Measurements from ENCODE around the gene BMS1. TPM values are rescaled to one million over a fixed set of nuclear protein-coding genes. Genes with fewer than 3 reads are reported as not detected.
A peak's percentile ranks its signal among the peaks of the same experiment; 100 is the strongest.
"Not testable (repeated sequence)": the region's sequence is repeated elsewhere in the genome, so short reads cannot be mapped to it uniquely, and the experiment has no call there.

The BMS1 gene
- polyA plus RNA-seq (ENCODE audit: low read depth in 6 of 6) = 10 to 100 TPM in 3 of 6 donors, 1 to 10 TPM in 3; 4.4 to 14.2 (median 9.7) TPM

- peaks cover 9 to 27% (median 22%) of the 10 kb centered on the region in 3 donors for H3K4me1 Mint-ChIP-seq
- peaks cover 0 to 7% (median 0%) of the 10 kb centered on the region in 7 donors for H3K9me3 Mint-ChIP-seq
- DNase-seq = peak; percentile 84
- H3K36me3 Mint-ChIP-seq = peaks cover 9 to 37% of the 10 kb centered on the region in 2 donors
- ATAC-seq (ENCODE audit: low read depth in 2 of 2) = peak; percentile 93 to 94
- H3K4me3 Mint-ChIP-seq = peak within 1 kb of the TSS; percentile 92 to 100 (median 96)
- peaks cover 2 to 12% (median 8%) of the 10 kb centered on the region in 3 donors for H3K27me3 Mint-ChIP-seq
- H3K27ac Mint-ChIP-seq = peak within 1 kb of the TSS; percentile 88 to 98 (median 90)
Measured at GRCh38 chr10:42782446-42783180, at the start of gene BMS1. BMS1 (plus strand) TSS chr10:42782795; CDS start chr10:42784395, 1,600 bp downstream.

- no peaks in the 10 kb centered on the region for H3K4me1 Mint-ChIP-seq
- ATAC-seq (ENCODE audit: low read depth in 2 of 2) = no peak
Measured at GRCh38 chr10:42734536-42734935, 48.1 kb upstream of the BMS1 start.

GRCh38 chr10:42738679-42739078, 43.9 kb upstream of the BMS1 start:
- Mint-ChIP-seq H3K27me3 (peaks cover 10 to 25% (median 22%) of the 10 kb centered on the region in 3 donors), H3K36me3 (peaks cover 4 to 10% of the 10 kb centered on the region in 2 donors), H3K4me3 (no peak overlapping the region), H3K4me1 (no peaks in the 10 kb centered on the region), H3K27ac (no peak overlapping the region), H3K9me3 (peaks cover 6 to 33% (median 23%) of the 10 kb centered on the region in 7 donors)
- ATAC-seq (ENCODE audit: low read depth in 2 of 2) (no peak), DNase-seq (no peak)

More at GRCh38 chr10:42734536-42734935, 48.1 kb upstream of the BMS1 start:
- no peak overlapping the region for H3K27ac Mint-ChIP-seq
- H3K27me3 Mint-ChIP-seq = peaks cover 10 to 42% (median 38%) of the 10 kb centered on the region in 3 donors
- H3K9me3 Mint-ChIP-seq = peaks cover 0 to 3% (median 0%) of the 10 kb centered on the region in 7 donors
- H3K36me3 Mint-ChIP-seq = no peaks in the 10 kb centered on the region
- H3K4me3 Mint-ChIP-seq = no peak overlapping the region
- DNase-seq = no peak

- peaks cover 6 to 33% (median 23%) of the 10 kb centered on the region in 7 donors for H3K9me3 Mint-ChIP-seq
- not testable (repeated sequence) for H3K36me3 Mint-ChIP-seq; ATAC-seq (ENCODE audit: low read depth in 2 of 2); H3K4me1 Mint-ChIP-seq; H3K4me3 Mint-ChIP-seq; H3K27ac Mint-ChIP-seq; DNase-seq
- H3K27me3 Mint-ChIP-seq = peaks cover 7 to 32% (median 29%) of the 10 kb centered on the region in 3 donors
Measured at GRCh38 chr10:42741536-42741935, 41.1 kb upstream of the BMS1 start.

- Mint-ChIP-seq H3K27me3 (peaks cover 11 to 16% (median 14%) of the 10 kb centered on the region in 3 donors), H3K27ac (no peak overlapping the region), H3K4me3 (no peak overlapping the region), H3K4me1 (no peaks in the 10 kb centered on the region), H3K9me3 (peaks cover 6 to 33% (median 22%) of the 10 kb centered on the region in 7 donors), H3K36me3 (peaks cover 4 to 10% of the 10 kb centered on the region in 2 donors)
- ATAC-seq (ENCODE audit: low read depth in 2 of 2) = no peak
- DNase-seq = no peak
Measured at GRCh38 chr10:42743697-42744096, 38.9 kb upstream of the BMS1 start.

GRCh38 chr10:42744134-42744701, 38.4 kb upstream of the BMS1 start:
- ATAC-seq (ENCODE audit: low read depth in 2 of 2) = no peak
- Mint-ChIP-seq H3K36me3 (peaks cover 4 to 10% of the 10 kb centered on the region in 2 donors), H3K9me3 (peaks cover 6 to 33% (median 22%) of the 10 kb centered on the region in 7 donors), H3K4me3 (no peak overlapping the region), H3K27ac (no peak overlapping the region), H3K27me3 (peaks cover 11 to 20% (median 15%) of the 10 kb centered on the region in 3 donors), H3K4me1 (no peaks in the 10 kb centered on the region)
- no peak for DNase-seq

GRCh38 chr10:42753126-42753506, 29.5 kb upstream of the BMS1 start:
- peaks cover 41 to 88% (median 68%) of the 10 kb centered on the region in 3 donors for H3K27me3 Mint-ChIP-seq

GRCh38 chr10:42753507-42754154, 29.0 kb upstream of the BMS1 start:
- Mint-ChIP-seq H3K36me3 (no peaks in the 10 kb centered on the region), H3K27ac (no peak overlapping the region), H3K4me3 (peak overlapping the region; percentile 86 to 91 (median 89)), H3K4me1 (peaks cover 5 to 20% (median 20%) of the 10 kb centered on the region in 3 donors), H3K27me3 (peaks cover 37 to 87% (median 65%) of the 10 kb centered on the region in 3 donors), H3K9me3 (no peaks in the 10 kb centered on the region)
- ATAC-seq (ENCODE audit: low read depth in 2 of 2) (peak; percentile 13 to 14), DNase-seq (no peak)

More at GRCh38 chr10:42753126-42753506, 29.5 kb upstream of the BMS1 start:
- peaks cover 5 to 20% (median 20%) of the 10 kb centered on the region in 3 donors for H3K4me1 Mint-ChIP-seq
- peak; percentile 28 for DNase-seq
- no peak overlapping the region for H3K27ac Mint-ChIP-seq
- no peaks in the 10 kb centered on the region for H3K9me3 Mint-ChIP-seq
- ATAC-seq (ENCODE audit: low read depth in 2 of 2) = peak; percentile 48
- H3K36me3 Mint-ChIP-seq = no peaks in the 10 kb centered on the region
- H3K4me3 Mint-ChIP-seq = peak overlapping the region; percentile 86 to 91 (median 89)

GRCh38 chr10:42754155-42755027, 28.2 kb upstream of the BMS1 start:
- ATAC-seq (ENCODE audit: low read depth in 2 of 2) (peak; percentile 55 to 64), DNase-seq (peak; percentile 8)
- Mint-ChIP-seq H3K36me3 (peaks cover 0 to 5% of the 10 kb centered on the region in 2 donors), H3K27me3 (peaks cover 42 to 86% (median 66%) of the 10 kb centered on the region in 3 donors), H3K9me3 (peaks cover 0 to 5% (median 0%) of the 10 kb centered on the region in 7 donors), H3K27ac (no peak overlapping the region), H3K4me3 (peak overlapping the region; percentile 86 to 91 (median 89)), H3K4me1 (peaks cover 5 to 20% (median 20%) of the 10 kb centered on the region in 3 donors)

- peak overlapping the region; percentile 5 to 86 (median 71) for H3K4me3 Mint-ChIP-seq
- no peak for DNase-seq
- H3K9me3 Mint-ChIP-seq = peaks cover 0 to 8% (median under 1%) of the 10 kb centered on the region in 7 donors
- H3K27me3 Mint-ChIP-seq = peaks cover 42 to 84% (median 69%) of the 10 kb centered on the region in 3 donors
- H3K4me1 Mint-ChIP-seq = peaks cover 5 to 20% (median 20%) of the 10 kb centered on the region in 3 donors
- peak; percentile 22 to 34 for ATAC-seq (ENCODE audit: low read depth in 2 of 2)
- peaks cover 0 to 7% of the 10 kb centered on the region in 2 donors for H3K36me3 Mint-ChIP-seq
- no peak overlapping the region for H3K27ac Mint-ChIP-seq
Measured at GRCh38 chr10:42755028-42755451, 27.6 kb upstream of the BMS1 start.

GRCh38 chr10:42755556-42756093, 27.0 kb upstream of the BMS1 start:
- Mint-ChIP-seq H3K27me3 (peaks cover 43 to 84% (median 67%) of the 10 kb centered on the region in 3 donors), H3K27ac (peak overlapping the region in 2 of 6 donors; percentile 29 to 94), H3K9me3 (peaks cover 0 to 14% (median 2%) of the 10 kb centered on the region in 7 donors), H3K36me3 (peaks cover 0 to 7% of the 10 kb centered on the region in 2 donors), H3K4me3 (peak overlapping the region; percentile 41 to 86 (median 72)), H3K4me1 (peaks cover 5 to 20% (median 20%) of the 10 kb centered on the region in 3 donors)
- ATAC-seq (ENCODE audit: low read depth in 2 of 2) (no peak), DNase-seq (no peak)

- Mint-ChIP-seq H3K36me3 (no peaks in the 10 kb centered on the region), H3K9me3 (peaks cover 0 to 14% (median 7%) of the 10 kb centered on the region in 7 donors), H3K27ac (no peak overlapping the region), H3K4me1 (no peaks in the 10 kb centered on the region), H3K27me3 (peaks cover 22 to 44% (median 40%) of the 10 kb centered on the region in 3 donors), H3K4me3 (no peak overlapping the region)
- DNase-seq (no peak), ATAC-seq (ENCODE audit: low read depth in 2 of 2) (no peak)
Measured at GRCh38 chr10:42767906-42768305, 14.7 kb upstream of the BMS1 start.

Data from naive B cell (primary cell).